ENCODE results near the gene DNAJB6.
A peak's percentile ranks its signal among the peaks of the same experiment; 100 is the strongest.

DNAJB6 gene

GRCh38 chr7:157336383-157337315 lies at the start of gene DNAJB6:
Gene DNAJB6 (plus strand): TSS chr7:157337004. CDS start chr7:157358573, 21,569 bp downstream.
- peak within 1 kb of the TSS; percentile 90 for H3K4me3 ChIP-seq (ENCODE audit: control insufficient read depth, low read depth, low read length)
- no peak for TF ChIP-seq CTCF (conservative IDR thresholded peaks at IDR 0.05; ENCODE audit: control insufficient read depth, insufficient read depth, low read depth, low read length)
- peak; percentile 88 for DNase-seq (ENCODE audit: low read depth)

DNA sequence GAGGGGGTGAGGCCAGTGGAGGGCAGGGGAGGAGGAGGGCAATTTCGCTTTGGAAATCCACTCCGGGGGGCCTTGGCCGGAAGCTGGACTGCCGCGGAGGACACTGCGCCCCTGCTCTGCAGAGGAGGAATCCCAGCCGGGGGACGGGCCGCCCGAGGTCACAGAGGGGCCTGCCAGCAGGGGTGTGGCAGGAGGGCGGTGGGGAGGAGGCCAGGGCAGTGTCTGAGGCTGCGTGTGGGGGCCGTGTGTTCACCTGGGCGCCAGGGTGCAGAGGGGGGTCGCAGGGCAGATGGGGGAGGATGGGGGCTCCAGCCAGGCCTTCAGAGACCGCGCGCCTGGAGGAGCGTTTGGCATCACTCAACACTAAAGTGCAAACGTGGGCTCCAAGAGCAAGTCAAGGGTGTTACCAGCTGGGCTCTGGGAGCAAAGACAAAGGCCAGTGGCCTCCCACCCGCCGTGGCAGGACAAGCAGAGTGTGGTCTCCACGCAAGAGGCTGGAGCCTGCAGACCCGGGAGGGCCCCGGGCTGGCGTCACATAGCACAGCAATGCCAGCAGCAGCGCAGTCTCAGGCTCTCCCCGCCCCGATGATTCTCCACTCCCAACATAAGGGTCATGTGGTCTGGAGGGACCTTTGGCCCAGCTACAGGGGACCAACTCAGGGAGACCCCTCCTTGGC lies 45.3 kb upstream of the DNAJB6 start:
- TF ChIP-seq CTCF (conservative IDR thresholded peaks at IDR 0.05; ENCODE audit: control insufficient read depth, insufficient read depth, low read depth, low read length): no peak
- DNase-seq (ENCODE audit: low read depth): no peak
- no peak overlapping the region for H3K4me3 ChIP-seq (ENCODE audit: control insufficient read depth, low read depth, low read length)

GRCh38 chr7:157292258-157292657 lies 44.5 kb upstream of the DNAJB6 start:
- H3K4me3 ChIP-seq (ENCODE audit: control insufficient read depth, low read depth, low read length): no peak overlapping the region
- TF ChIP-seq CTCF (conservative IDR thresholded peaks at IDR 0.05; ENCODE audit: control insufficient read depth, insufficient read depth, low read depth, low read length): no peak
- no peak for DNase-seq (ENCODE audit: low read depth)

- TF ChIP-seq CTCF (conservative IDR thresholded peaks at IDR 0.05; ENCODE audit: control insufficient read depth, insufficient read depth, low read depth, low read length): no peak
- H3K4me3 ChIP-seq (ENCODE audit: control insufficient read depth, low read depth, low read length): no peak overlapping the region
- no peak for DNase-seq (ENCODE audit: low read depth)
These were observed 43.9 kb upstream of the DNAJB6 start for GRCh38 chr7:157292770-157293412.

- TF ChIP-seq CTCF (conservative IDR thresholded peaks at IDR 0.05; ENCODE audit: control insufficient read depth, insufficient read depth, low read depth, low read length): no peak
- DNase-seq (ENCODE audit: low read depth): no peak
- H3K4me3 ChIP-seq (ENCODE audit: control insufficient read depth, low read depth, low read length): no peak overlapping the region
These were observed 43.4 kb upstream of the DNAJB6 start for GRCh38 chr7:157293413-157293788.

DNA sequence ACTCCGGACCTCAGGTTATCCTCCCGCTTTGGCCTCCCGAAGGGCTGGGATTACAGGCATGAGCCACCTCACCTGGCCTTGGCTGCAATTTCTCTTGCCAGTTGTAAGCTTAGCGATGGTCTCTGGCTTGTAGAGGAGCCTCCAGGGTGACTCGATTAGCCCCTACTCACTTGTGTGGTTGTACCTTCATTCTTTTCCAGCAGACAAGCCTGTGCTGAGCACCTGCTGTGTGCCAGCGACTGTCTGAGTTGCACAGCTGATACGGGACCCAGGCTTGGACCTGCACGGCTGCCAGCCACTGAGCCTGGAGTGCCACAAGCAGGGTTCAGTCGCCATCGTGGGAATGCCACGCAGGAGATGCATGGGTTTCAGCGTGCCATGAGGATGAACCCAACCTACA lies 42.0 kb upstream of the DNAJB6 start:
- TF ChIP-seq CTCF (conservative IDR thresholded peaks at IDR 0.05; ENCODE audit: control insufficient read depth, insufficient read depth, low read depth, low read length): no peak
- no peak overlapping the region for H3K4me3 ChIP-seq (ENCODE audit: control insufficient read depth, low read depth, low read length)
- no peak for DNase-seq (ENCODE audit: low read depth)
